D721Med (cell line): ENCODE data around the gene EXOSC1.
A peak's percentile ranks its signal among the peaks of the same experiment; 100 is the strongest.

Experiments used
- DNase-seq: peaks from one replicate; pipeline ENCODE4 v3.0.0; 2011; ENCODE audit warnings: low spot score; ENCODE audit not compliant: insufficient read length
- FAIRE-seq: peaks from 2 replicates; lab custom pipeline; 2011; peaks lifted over from hg19 to GRCh38; lab: Jason Lieb, UNC
- CTCF ChIP-seq: IDR thresholded peaks from 2 replicates; pipeline ENCODE4 v1.5.1; 2012; ENCODE audit warnings: mild to moderate bottlenecking, control low read depth; ENCODE audit not compliant: insufficient read depth; ENCODE audit errors: missing control alignments

Gene EXOSC1

DNA sequence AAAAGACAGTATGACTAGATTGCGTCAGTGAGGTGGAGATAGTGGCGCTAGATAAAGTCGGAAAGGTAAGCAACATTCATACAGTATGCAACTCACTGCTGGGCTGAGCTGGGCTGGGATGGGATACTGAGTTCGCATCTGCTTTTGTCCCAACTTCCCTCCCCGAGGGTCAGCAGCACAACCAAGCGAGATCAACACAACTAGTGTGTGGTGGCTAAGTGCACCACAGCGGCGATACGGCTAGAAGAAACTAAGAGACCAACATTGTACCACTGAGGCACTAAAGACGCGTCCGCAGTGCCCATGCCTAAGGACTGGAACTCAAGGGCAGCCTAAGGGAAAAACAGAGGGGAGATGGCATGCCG is 467 bp downstream of the EXOSC1 start:
- no peak for TF ChIP-seq CTCF
- FAIRE-seq (no peak), DNase-seq (no peak)

DNA sequence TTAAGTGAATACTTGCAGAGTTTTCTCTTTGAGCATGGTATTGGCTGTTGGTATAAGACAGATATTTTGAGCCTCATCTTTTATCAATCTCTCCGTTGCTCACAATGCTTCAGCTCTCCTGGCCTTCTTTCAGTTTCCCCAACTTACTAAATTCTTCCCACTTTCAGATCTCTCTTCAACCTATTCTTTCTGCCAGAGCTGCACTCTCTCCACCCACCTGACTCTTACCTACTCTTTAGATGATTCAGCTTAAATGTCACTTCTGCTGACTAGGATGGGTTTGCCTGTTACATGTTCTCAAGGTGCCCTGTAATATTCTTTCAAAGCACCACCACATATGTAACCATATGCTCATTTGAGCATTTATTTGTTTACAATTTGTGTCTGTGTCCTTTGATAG is 1.6 kb downstream of the EXOSC1 start:
- TF ChIP-seq CTCF = no peak
- FAIRE-seq (no peak), DNase-seq (no peak)

DNA sequence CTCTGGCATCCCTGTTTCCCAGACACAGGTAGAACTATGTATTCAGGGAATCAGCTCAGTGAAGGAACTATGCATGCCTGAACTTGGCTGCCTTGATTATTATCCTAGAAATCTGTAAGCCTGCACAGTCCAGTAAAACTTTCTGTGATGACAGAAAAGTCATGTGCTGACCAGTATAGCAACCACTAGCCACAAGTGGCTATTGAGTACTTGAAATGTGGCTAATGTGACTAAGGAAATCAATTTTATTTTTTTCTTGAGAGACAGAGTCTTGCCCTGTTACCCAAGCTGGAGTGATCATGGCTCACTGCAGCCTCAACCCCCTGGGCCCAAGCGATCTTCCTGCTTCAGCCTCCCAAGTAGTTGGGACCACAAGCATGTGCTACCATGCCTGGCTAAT is 3.5 kb downstream of the EXOSC1 start:
- DNase-seq = no peak
- TF ChIP-seq CTCF = no peak
- FAIRE-seq = no peak

DNA sequence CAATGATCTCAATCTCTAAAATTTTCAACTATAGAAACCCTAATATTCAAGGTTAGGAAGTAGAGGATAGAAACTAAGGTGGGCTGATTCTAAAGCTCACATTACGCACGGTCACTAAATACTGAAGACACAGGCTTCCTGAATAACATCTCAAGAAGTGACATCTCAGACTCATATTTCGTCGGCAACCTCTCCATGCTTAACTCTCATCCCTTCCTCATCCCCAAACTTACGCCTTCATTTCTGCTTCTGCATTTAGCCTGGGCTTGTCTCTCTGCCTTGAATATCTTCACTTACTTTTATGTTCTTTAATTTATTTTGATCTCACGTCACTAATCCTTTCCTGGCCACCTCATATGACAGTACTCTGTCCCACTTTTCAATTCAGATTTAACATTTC is 10.6 kb downstream of the EXOSC1 start:
- no peak for FAIRE-seq
- DNase-seq = no peak
- TF ChIP-seq CTCF = no peak

- FAIRE-seq (no peak), DNase-seq (no peak)
- no peak for TF ChIP-seq CTCF
These were observed 11.2 kb downstream of the EXOSC1 start for GRCh38 chr10:97434557-97434956.

- no peak for FAIRE-seq
- TF ChIP-seq CTCF = no peak
- peak; percentile 7 for DNase-seq
These were observed 11.8 kb downstream of the EXOSC1 start for GRCh38 chr10:97434055-97434454.

DNA sequence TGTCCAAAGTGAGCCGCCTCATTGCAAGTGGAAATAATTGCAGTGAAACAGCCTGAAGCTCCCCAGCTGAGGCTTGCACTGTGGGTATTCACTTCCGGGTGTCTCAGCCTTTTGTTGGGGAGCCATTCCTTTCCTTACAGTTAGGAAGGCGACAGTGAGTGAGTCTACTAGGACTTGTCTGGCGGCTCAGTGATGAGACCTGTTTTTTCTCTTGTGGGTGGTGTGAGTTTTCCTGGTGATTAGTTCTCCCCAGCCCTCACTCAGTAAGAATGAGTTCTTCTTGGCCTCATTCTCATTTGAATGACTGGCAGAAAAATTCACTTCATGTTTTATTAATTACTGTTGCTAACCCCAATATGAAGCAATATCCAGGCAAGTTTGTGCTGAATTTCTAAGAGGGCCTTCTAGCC is 17.2 kb downstream of the EXOSC1 start:
- DNase-seq (no peak), FAIRE-seq (no peak)
- TF ChIP-seq CTCF = no peak
